Midbrain (tissue), 1 donor: ENCODE data around the gene STXBP1.

Experiments used
- DNase-seq: peaks from one replicate; lab custom pipeline; 2025; lab: John Stamatoyannopoulos, UW

Gene STXBP1

DNA sequence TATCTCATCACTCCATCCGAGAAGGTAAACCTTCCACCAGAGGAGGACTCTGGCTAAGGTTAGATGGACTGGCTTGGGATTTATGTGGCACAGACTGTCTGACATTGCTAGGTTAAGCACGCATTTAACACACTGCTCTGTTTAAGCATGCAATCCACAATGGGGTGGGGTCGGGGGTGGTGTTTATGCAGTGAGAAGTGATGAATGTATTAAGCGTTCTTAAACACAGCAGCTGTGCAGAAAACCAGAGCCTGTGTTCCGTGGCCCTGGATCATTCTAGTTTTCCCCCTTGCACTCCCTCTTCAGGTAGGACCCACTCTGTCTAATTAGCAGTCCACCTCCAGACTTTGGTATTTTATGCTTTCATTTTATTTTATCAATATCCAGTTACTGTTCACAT is 46.4 kb downstream of the STXBP1 start:
- DNase-seq: no peak

GRCh38 chr9:127660886-127661741 is 49.0 kb downstream of the STXBP1 start:
- no peak for DNase-seq

DNA sequence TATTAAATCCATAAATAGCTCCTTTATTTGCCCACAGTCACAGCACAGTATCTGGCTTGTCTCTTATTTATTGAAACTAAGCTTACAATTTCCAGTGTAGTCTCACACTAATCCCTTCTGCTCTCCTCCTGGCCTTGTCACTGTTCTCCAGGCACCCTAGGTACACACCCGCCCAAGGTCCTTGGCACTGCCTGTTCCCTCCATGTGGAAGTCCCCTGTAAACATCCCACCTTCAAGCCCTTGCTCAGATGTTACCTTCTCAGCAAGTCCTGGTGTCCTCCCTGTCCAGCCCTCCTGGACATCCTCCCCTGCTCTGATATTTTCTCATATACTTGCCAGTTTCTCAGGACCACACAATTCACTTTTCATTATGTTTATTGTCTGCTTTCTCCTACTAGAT is 50.5 kb downstream of the STXBP1 start:
- no peak for DNase-seq

DNA sequence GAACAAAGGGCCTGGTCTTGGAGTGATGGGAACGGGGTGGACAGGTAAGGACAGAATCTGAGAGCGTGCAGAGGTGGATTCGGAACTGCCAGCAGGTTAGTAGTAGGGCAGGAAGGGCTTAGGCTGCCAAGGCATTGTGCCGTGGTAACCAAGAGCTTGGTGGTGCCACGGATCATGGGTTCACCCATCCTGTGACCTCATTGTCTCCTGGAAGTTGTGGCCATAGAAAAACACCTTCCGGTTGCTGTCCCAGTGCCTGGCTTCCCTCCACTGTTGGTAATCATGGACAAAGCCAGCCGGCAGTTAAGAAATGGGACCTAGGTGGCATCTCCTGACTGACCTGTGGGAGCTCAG is 52.2 kb downstream of the STXBP1 start:
- no peak for DNase-seq

- no peak for DNase-seq
Observed at GRCh38 chr9:127664678-127665507, 52.8 kb downstream of the STXBP1 start.

GRCh38 chr9:127667127-127667844 is 55.2 kb downstream of the STXBP1 start:
- no peak for DNase-seq

GRCh38 chr9:127667906-127668305 is 55.8 kb downstream of the STXBP1 start:
- DNase-seq: no peak

DNA sequence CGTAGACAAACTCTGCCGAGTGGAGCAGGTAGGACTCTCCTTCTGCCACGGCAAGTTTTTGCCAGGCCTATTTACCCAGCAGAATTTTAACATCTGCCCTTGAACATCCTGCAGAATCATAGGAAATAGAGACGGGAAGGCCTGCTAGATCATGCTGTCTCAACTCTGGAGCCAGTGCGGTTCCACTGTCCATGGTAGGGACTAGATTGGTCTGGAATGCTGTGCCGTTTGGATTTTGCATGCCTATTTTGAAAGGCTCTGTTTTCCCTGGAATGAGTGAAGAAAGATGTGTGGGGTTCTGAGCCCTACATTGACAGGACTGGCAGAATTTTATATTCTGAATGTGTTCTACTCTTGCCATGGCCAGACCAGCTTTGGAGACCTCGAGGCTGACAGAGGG is 61.2 kb downstream of the STXBP1 start:
- no peak for DNase-seq

DNA sequence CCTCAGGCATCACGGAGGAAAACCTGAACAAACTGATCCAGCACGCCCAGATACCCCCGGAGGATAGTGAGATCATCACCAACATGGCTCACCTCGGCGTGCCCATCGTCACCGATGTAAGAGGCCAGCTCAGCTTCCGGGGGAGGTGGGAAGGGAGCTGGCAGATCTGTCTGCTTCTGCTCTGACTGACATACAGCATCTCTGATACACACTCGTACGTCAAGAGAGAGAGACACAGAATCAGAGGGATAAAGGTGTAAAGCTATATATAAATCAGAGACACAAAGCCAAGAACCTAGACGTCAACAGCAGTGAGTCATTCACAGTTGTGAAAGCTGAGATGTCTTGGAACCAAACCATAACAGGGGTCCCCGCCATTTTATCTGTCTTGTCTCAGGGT is 64.6 kb downstream of the STXBP1 start:
- no peak for DNase-seq

GRCh38 chr9:127679506-127679905 is 67.4 kb downstream of the STXBP1 start:
- no peak for DNase-seq

DNA sequence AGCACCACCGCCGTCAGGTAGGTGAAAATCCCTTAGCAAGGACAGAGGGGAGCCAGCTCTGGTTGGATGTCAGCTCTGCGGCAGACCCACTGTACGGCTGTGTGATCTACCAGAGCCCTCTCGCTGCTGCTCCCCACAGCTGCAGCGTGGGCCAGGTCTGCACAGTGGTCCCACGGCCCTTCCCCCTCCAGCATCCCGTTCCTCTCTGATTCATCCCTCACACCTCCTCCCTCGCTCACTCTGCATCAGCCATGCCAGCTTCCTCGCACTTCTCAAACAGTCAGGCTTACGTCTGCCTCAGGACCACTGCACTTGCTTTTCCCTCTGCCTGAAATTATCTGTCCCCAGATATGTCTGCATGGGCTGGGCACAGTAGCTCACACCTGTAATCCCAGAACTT is 68.1 kb downstream of the STXBP1 start:
- no peak for DNase-seq

DNA sequence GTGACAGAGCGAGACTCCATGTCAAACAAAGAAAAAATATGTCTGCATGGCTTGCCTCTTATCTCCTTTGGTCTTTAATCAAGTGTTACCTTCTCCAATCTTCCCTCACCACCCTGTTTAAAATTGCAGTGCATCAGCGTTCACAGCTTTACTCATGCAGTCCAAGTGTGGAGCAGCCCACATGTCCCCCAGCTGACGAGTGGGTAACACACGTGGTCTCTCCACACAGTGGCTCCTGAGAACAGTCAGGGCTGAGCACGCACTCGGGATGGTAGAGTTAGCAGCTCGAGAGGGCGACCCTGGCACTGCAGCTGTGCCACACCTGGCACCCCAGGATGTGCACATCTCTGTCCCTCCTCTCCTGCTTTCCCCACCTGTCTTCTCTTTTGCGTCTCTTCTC is 68.8 kb downstream of the STXBP1 start:
- no peak for DNase-seq

- no peak for DNase-seq
Observed at GRCh38 chr9:127682351-127683136, 70.5 kb downstream of the STXBP1 start.

DNA sequence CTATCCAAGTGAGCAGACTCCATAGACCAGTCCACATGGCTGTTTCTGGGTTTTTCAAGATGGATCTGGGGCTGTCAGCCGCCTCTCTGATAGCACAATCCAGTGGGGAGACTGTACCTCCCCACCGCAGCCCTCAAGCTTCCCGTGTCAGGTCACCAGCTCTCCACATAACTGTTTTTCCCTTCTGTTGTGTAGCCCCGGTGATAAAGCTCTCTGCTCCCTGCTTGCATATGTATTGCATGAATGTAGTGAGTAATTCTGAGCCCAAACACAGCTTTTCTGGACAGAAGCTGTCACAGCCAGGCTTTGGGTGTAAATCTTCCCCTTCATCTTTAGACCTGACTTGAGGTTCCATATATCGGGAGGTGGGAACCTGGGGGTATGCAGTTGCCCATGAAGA is 71.6 kb downstream of the STXBP1 start:
- DNase-seq: no peak

- DNase-seq: no peak
Observed at GRCh38 chr9:127684576-127684975, 72.5 kb downstream of the STXBP1 start.

DNA sequence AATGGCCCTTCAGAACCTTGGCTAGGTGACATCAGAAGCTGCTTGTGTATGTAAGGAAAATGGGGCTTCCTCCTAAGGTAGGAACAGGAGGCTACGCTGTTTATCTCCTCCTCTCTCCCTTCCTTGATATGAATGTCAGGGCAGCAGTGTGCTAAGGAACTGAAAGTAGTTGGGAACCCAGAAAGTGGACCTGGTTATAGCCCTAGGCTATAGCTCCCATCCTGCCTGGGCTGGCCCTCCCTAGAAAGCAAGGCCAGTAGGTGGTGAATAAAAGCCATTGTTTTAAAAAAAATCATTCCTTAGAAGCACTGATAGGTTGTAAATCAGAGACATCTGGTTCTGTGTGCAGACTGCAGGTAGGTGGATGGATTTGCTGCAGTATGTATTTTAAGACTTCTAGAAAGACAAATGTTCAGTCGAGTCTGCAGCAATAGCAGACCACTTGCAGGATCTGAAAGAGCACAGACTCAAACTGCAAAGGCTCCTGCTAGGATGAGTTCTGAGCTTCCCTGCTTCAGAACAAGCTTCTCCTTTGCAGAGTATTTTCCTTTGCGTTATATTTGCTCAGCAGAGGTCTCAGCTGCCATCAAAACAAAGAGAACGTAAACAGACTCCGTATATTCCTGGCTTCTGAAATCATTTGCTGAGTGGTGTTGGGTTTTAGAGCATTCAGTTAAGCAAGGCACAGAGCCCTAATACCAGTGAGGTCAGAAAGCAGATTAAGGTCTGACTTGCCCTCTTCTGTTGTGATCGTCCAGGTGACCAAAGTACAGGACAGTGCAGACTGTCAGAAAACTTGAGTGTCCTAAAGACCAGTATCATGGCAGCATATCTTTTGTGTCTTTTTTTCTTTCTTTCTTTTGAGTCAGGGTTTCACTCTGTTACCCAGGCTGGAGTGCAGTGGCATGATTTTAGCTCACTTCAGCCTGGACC is 74.7 kb downstream of the STXBP1 start:
- DNase-seq: no peak

- no peak for DNase-seq
Observed at GRCh38 chr9:127689329-127690000, 77.4 kb downstream of the STXBP1 start.

DNA sequence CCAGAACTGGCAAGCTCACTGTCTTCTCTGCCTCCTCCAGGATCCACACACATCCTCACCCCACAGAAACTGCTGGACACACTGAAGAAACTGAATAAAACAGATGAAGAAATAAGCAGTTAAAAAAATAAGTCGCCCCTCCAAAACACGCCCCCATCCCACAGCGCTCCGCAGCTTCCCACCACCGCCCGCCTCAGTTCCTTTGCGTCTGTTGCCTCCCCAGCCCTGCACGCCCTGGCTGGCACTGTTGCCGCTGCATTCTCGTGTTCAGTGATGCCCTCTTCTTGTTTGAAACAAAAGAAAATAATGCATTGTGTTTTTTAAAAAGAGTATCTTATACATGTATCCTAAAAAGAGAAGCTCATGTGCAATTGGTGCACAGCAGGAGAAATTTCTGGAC is 78.7 kb downstream of the STXBP1 start:
- no peak for DNase-seq

DNA sequence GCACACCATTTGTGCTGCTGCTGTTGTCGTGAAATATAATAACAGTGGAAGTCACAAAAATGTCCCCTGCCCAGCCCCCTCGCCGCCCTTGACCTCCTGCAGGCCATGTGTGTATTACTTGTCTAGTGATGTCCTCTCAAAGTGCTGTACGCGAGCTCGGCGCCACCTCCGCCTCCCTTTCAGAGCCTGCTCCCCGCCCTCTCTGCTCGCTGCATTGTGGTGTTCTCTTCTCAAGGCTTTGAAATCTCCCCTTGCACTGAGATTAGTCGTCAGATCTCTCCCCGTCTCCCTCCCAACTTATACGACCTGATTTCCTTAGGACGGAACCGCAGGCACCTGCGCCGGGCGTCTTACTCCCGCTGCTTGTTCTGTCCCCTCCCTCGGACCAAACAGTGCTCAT is 80.0 kb downstream of the STXBP1 start:
- no peak for DNase-seq

DNA sequence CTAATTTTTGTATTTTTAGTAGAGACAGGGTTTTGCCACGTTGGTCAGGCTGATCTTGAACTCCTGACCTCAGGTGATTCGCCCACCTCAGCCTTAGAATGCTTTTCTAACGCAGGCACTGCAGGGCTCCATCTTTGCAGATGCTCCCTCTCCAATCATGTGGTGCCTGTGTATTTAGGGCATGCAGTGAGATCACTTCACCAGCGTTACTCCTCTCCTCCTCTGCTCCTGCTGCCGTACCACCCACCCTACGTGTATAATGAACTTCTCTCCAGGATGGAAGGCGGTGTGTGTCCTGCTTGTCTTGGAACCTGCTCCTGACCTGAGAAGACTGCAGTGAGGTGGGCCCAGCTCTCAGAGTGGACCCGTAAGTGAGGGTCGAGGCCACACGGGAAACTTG is 81.1 kb downstream of the STXBP1 start:
- DNase-seq: no peak
